RWPE2 (cell line): ENCODE measurements around the gene DARS1.

Source experiments
- ATAC-seq: fragments of 200-7000 bp; cut with Tn5 transposase; 3 replicates; pipeline ENCODE4 v1.9.1; 2021; ENCODE audit warnings: low read depth
- DNase-seq: peaks from one replicate; pipeline ENCODE4 v3.0.0-alpha.2; 2020; ENCODE audit warnings: low spot score
- H3K27ac ChIP-seq: fragments of 450-650 bp; 2 replicates; pipeline ENCODE4 v1.5.1; 2017; ENCODE audit warnings: mild to moderate bottlenecking; ENCODE audit not compliant: poor library complexity, severe bottlenecking
- H3K27me3 ChIP-seq: fragments of 250-450 bp; sonication (Bioruptor Pico); 2 replicates; pipeline ENCODE4 v1.5.1; 2021; ENCODE audit warnings: mild to moderate bottlenecking, moderate library complexity; ENCODE audit not compliant: insufficient read depth, poor library complexity, severe bottlenecking
- H3K36me3 ChIP-seq: fragments of 250-450 bp; sonication (Bioruptor Pico); 2 replicates; pipeline ENCODE4 v1.5.1; 2020; ENCODE audit warnings: low read depth, mild to moderate bottlenecking, moderate library complexity
- H3K4me1 ChIP-seq: fragments of 250-450 bp; sonication (Bioruptor Pico); 2 replicates; pipeline ENCODE4 v1.5.1; 2021; ENCODE audit warnings: mild to moderate bottlenecking, moderate library complexity; ENCODE audit not compliant: insufficient read depth, poor library complexity, severe bottlenecking
- H3K4me3 ChIP-seq: fragments of 250-450 bp; sonication (Bioruptor Pico); 2 replicates; pipeline ENCODE4 v1.5.1; 2021; ENCODE audit warnings: mild to moderate bottlenecking, moderate library complexity; ENCODE audit not compliant: severe bottlenecking
- H3K9me3 ChIP-seq: fragments of 250-450 bp; sonication (Bioruptor Pico); 2 replicates; pipeline ENCODE4 v1.5.1; 2021; ENCODE audit warnings: mild to moderate bottlenecking, moderate library complexity; ENCODE audit not compliant: severe bottlenecking
- CTCF ChIP-seq: fragments of 450-650 bp; IDR thresholded peaks from one replicate; pipeline ENCODE4 v1.5.1; 2017; ENCODE audit warnings: mild to moderate bottlenecking, moderate library complexity; ENCODE audit not compliant: poor library complexity, severe bottlenecking

Gene DARS1

DNA sequence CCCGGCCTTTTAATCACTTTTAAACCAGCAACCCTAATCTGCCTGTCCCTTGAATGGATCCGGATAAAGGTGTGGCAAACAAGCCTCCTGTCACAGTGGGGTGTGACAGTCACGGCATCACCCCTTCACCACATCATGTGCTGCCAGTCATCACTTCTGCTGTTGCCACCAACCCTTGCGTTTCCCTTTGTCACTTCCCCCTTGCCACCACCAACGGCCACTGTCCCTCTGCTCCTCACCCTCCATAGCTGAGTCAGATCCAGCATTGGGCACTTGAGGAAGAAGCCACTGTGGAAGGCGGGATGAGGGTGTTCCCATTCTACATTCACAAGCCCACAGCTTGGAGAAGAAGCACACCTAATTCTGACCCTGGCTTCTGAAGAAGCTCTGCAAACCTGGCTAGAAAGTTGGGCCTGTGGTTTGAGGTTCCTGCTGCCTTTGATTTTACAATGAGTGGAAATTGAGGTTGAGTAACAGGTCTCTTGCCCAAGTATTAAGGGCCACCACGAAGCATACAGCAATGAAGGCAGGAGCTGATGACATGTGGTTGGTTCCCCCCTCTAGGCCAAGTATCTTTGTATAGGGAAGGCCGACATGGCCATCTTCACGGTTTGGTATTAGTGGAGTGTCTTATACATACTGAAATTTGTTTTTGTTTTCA lies 22.9 kb upstream of the DARS1 start:
- no peak for DNase-seq
- no peak for ATAC-seq
- no peak overlapping the region for H3K27ac ChIP-seq

GRCh38 chr2:136006658-136007057 lies 21.2 kb upstream of the DARS1 start:
- ATAC-seq = peak; percentile 63; the same call in 2 of the 3 replicates
- H3K4me1 ChIP-seq = no peaks in the 10 kb centered on the region
- no peaks in the 10 kb centered on the region for H3K9me3 ChIP-seq
- no peak overlapping the region for H3K4me3 ChIP-seq
- no peak for TF ChIP-seq CTCF
- H3K36me3 ChIP-seq = no peaks in the 10 kb centered on the region
- no peaks in the 10 kb centered on the region for H3K27me3 ChIP-seq
- DNase-seq = no peak
- no peak overlapping the region for H3K27ac ChIP-seq

More for the DNA sequence above, 22.9 kb upstream of the DARS1 start:
- no peaks in the 10 kb centered on the region for H3K27me3 ChIP-seq
- TF ChIP-seq CTCF = no peak
- no peaks in the 10 kb centered on the region for H3K36me3 ChIP-seq
- H3K9me3 ChIP-seq = no peaks in the 10 kb centered on the region
- no peak overlapping the region for H3K4me3 ChIP-seq
- H3K4me1 ChIP-seq = no peaks in the 10 kb centered on the region

GRCh38 chr2:136005462-136006196 lies 20.2 kb upstream of the DARS1 start:
- H3K4me3 ChIP-seq = no peak overlapping the region
- H3K36me3 ChIP-seq = no peaks in the 10 kb centered on the region
- no peaks in the 10 kb centered on the region for H3K27me3 ChIP-seq
- H3K4me1 ChIP-seq = no peaks in the 10 kb centered on the region
- TF ChIP-seq CTCF = no peak
- H3K27ac ChIP-seq = no peak overlapping the region
- ATAC-seq (no peak), DNase-seq (no peak)
- H3K9me3 ChIP-seq = no peaks in the 10 kb centered on the region

GRCh38 chr2:136004965-136005364 lies 19.5 kb upstream of the DARS1 start:
- Histone ChIP-seq H3K27ac (no peak overlapping the region), H3K36me3 (no peaks in the 10 kb centered on the region), H3K9me3 (no peaks in the 10 kb centered on the region), H3K4me1 (no peaks in the 10 kb centered on the region), H3K27me3 (no peaks in the 10 kb centered on the region), H3K4me3 (no peak overlapping the region)
- TF ChIP-seq CTCF = no peak
- no peak for DNase-seq
- ATAC-seq = no peak

DNA sequence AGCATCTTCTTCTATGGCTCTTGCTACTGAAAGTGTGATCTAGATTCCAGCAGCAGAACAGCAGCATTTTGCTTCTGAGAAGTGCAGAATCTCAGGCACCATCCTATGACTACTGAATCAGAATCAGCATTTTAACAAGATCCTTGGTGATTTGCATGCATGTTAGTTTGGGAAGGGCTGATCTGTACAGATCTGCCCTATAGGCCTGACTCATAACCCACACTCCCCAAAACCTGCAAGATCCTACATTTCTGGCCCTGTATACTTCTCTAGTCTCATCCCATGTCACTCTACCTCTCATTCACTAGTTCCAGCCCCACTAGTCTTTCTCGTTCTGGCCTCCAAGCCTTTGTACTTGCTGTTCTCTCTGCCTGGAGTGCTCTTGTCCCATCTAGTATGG lies 15.7 kb upstream of the DARS1 start:
- Histone ChIP-seq H3K27me3 (no peaks in the 10 kb centered on the region), H3K4me1 (no peaks in the 10 kb centered on the region), H3K4me3 (no peak overlapping the region), H3K27ac (no peak overlapping the region), H3K9me3 (no peaks in the 10 kb centered on the region), H3K36me3 (no peaks in the 10 kb centered on the region)
- ATAC-seq (no peak), DNase-seq (no peak)
- no peak for TF ChIP-seq CTCF
